Ramos (cell line): Measurements from ENCODE around the gene RPS27A.
"Not testable (repeated sequence)": the region's sequence is repeated elsewhere in the genome, so short reads cannot be mapped to it uniquely, and the experiment has no call there.

Experiments used
- in situ Hi-C: fragments of 300-500 bp; cut with MboI; formaldehyde crosslinking; loops from one replicate; pipeline ENCODE4 v1.14.3; 2022; ENCODE audit warnings: low sequenced_read_pairs; ENCODE audit not compliant: unreplicated experiment

Gene RPS27A

GRCh38 chr2:55236992-55237543 lies 4.6 kb downstream of the RPS27A start:
- in situ Hi-C loops: no loop called here

GRCh38 chr2:55239656-55240222 lies 7.3 kb downstream of the RPS27A start:
- in situ Hi-C loops: no loop called here

- in situ Hi-C loops: not testable (repeated sequence)
Measured at GRCh38 chr2:55241582-55241981, 9.1 kb downstream of the RPS27A start.

- in situ Hi-C loops: no loop called here
Measured at GRCh38 chr2:55242617-55243016, 10.1 kb downstream of the RPS27A start.

- in situ Hi-C loops: no loop called here
Measured at GRCh38 chr2:55245411-55245810, 12.9 kb downstream of the RPS27A start.

- in situ Hi-C loops: no loop called here
Measured at GRCh38 chr2:55247025-55247424, 14.5 kb downstream of the RPS27A start.

GRCh38 chr2:55252832-55253231 lies 20.3 kb downstream of the RPS27A start:
- in situ Hi-C loops: no loop called here

GRCh38 chr2:55259586-55259985 lies 27.1 kb downstream of the RPS27A start:
- in situ Hi-C loops: not testable (repeated sequence)

- in situ Hi-C loops: no loop called here
Measured at GRCh38 chr2:55268288-55268906, 35.9 kb downstream of the RPS27A start.

GRCh38 chr2:55268907-55269644 lies 36.6 kb downstream of the RPS27A start, which contains the start of gene MTIF2:
Gene MTIF2, minus strand, starts transcription at chr2:55269231. Its CDS starts 5,373 bp downstream, at chr2:55263858.
- in situ Hi-C loops: no loop called here

GRCh38 chr2:55269645-55269990 lies 37.1 kb downstream of the RPS27A start:
- in situ Hi-C loops: no loop called here

- in situ Hi-C loops: not testable (repeated sequence)
Measured at GRCh38 chr2:55274346-55274745, 41.9 kb downstream of the RPS27A start.

GRCh38 chr2:55277310-55277709 lies 44.8 kb downstream of the RPS27A start:
- in situ Hi-C loops: no loop called here

GRCh38 chr2:55279214-55279835 lies 46.8 kb downstream of the RPS27A start:
- in situ Hi-C loops: not testable (repeated sequence)

- in situ Hi-C loops: not testable (repeated sequence)
Measured at GRCh38 chr2:55279859-55280424, 47.5 kb downstream of the RPS27A start.

GRCh38 chr2:55280851-55281546 lies 48.5 kb downstream of the RPS27A start:
- in situ Hi-C loops: not testable (repeated sequence)

- in situ Hi-C loops: no loop called here
Measured at GRCh38 chr2:55282110-55282917, 49.8 kb downstream of the RPS27A start.

GRCh38 chr2:55283083-55283482 lies 50.6 kb downstream of the RPS27A start:
- in situ Hi-C loops: no loop called here
